SIG-M5 treated with dmso at 0.1 percent for 504 hours (cell line): ENCODE results near the gene BTK.

Experiments used
- DNase-seq: peaks from one replicate; lab custom pipeline; 2025; ENCODE audit not compliant: unreplicated experiment; lab: John Stamatoyannopoulos, UW

Gene BTK

GRCh38 chrX:101394372-101394771, 8.4 kb upstream of the BTK start:
- DNase-seq, result no peak

- DNase-seq, result no peak
Measured at GRCh38 chrX:101393530-101394305, 7.7 kb upstream of the BTK start.

GRCh38 chrX:101391831-101392230, 5.8 kb upstream of the BTK start:
- DNase-seq, result no peak

GRCh38 chrX:101390664-101391525, 4.9 kb upstream of the BTK start, which contains the start of gene RPL36A:
Gene RPL36A, plus strand, starts transcription at chrX:101391011. Its CDS starts 33 bp downstream, at chrX:101391044.
- peak; percentile 92 for DNase-seq

GRCh38 chrX:101388604-101389003, 2.6 kb upstream of the BTK start:
- DNase-seq, result no peak

- no peak for DNase-seq
Measured at GRCh38 chrX:101386542-101386885, 523 bp upstream of the BTK start.

GRCh38 chrX:101385026-101385684, 836 bp downstream of the BTK start:
- no peak for DNase-seq

GRCh38 chrX:101383679-101384205, 2.2 kb downstream of the BTK start:
- peak; percentile 72 for DNase-seq

- DNase-seq, result peak; percentile 26
Measured at GRCh38 chrX:101377547-101377946, 8.4 kb downstream of the BTK start.

GRCh38 chrX:101370888-101371504, 15.0 kb downstream of the BTK start:
- no peak for DNase-seq

GRCh38 chrX:101369687-101370086, 16.3 kb downstream of the BTK start:
- no peak for DNase-seq

- no peak for DNase-seq
Measured at GRCh38 chrX:101368800-101369199, 17.2 kb downstream of the BTK start.

- no peak for DNase-seq
Measured at GRCh38 chrX:101365301-101365795, 20.6 kb downstream of the BTK start.

- no peak for DNase-seq
Measured at GRCh38 chrX:101362757-101363156, 23.2 kb downstream of the BTK start.

- no peak for DNase-seq
Measured at GRCh38 chrX:101362116-101362515, 23.9 kb downstream of the BTK start.

GRCh38 chrX:101360390-101360789, 25.6 kb downstream of the BTK start:
- DNase-seq, result no peak

GRCh38 chrX:101359966-101360365, 26.0 kb downstream of the BTK start:
- no peak for DNase-seq

GRCh38 chrX:101357166-101357795, 28.7 kb downstream of the BTK start:
- peak; percentile 5 for DNase-seq

- DNase-seq, result no peak
Measured at GRCh38 chrX:101349193-101349562, 36.8 kb downstream of the BTK start.

- DNase-seq, result peak; percentile 75
Measured at GRCh38 chrX:101348452-101349192, 37.4 kb downstream of the BTK start, which contains the start of gene TIMM8A. Gene TIMM8A, minus strand, starts transcription at chrX:101348742. Its CDS starts 78 bp downstream, at chrX:101348664.
